ENCODE results near the gene DKK3.
"Not testable (repeated sequence)": the region's sequence is repeated elsewhere in the genome, so short reads cannot be mapped to it uniquely, and the experiment has no call there.

Gene DKK3

DNA sequence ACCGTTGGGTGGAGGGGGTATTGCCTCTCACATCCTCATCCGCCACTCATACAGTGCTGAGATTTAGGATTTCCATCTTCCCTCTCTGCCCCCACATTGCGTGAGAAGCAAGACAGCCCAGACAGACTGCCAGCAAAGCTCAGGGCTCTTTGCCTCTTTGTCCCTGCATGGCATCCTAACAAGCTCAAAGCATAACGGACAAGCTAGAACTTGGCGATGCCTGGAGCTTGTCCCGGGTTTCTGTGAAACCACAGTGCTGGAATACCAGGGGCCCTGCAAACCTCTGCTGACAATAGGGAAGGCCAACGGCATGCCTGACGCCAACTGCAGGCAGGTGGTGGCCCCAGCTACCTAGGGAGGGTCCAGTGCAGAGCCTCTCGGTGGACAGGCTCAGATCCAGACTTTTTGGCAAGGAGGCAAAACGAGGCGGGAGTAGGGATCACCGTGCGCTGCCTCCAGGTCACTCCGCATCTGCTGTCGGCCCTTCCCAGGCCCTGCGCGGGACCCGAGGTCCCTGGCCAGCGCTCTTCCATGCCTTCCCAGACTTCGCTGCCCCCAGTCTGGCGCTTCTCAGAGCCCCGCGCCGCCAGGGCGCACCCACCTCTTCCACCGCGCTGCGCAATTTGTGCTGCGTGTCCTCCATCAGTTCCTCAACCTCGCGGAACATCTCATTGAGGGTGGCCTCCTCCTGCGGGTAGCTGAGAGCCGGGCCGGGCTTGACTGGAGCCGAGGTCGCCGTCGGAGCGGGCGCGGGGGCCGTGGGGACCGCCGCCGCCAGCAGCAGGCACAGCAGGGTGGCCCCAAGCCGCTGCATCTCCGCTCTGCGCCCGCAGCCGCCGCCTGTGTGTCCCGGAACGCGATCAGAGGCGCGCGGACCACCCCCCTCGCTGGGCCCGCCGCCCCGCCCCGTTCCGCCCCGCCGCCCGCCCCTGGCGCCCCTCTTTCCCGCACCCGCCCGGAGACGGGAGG is at the start of gene DKK3:
TSS of gene DKK3 (minus strand) at position 858 of the 969 bp plus-strand sequence. CDS start at position 814, 44 bp downstream.
- no peak for DNase-seq (ENCODE audit: low read depth)

DNA sequence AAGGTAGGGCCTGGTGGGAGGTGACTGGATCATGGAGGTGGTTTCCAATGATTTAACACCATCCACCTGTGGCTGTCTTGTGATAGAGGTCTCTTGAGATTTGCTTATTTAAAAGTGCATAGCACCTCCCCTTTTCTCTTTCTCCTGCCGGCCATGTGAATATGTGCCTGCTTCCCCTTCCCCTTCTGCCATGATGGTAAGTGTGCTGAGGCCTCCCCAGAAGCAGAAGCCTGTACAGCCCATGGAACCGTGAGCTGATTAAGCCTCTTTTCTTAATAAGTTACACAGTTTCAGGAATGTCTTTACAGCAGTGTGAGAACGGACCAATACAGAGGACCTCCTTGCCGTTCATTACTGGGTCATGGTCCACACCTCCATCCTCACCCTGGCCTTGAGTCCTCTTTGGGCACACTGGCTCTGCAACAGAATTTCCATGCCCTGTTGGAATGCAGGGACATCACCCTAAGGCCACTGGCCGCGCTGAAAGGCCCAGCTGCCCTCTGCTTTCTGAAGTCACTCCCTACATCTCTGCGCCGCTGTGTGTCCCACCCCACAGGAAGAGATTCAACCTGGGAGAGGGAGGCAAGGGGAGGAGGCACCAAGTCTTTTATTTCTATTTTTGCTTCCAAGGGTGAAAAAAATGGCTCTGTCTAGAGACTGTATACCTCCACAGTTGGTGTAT is 49.0 kb upstream of the DKK3 start:
- DNase-seq (ENCODE audit: low read depth) = no peak

DNA sequence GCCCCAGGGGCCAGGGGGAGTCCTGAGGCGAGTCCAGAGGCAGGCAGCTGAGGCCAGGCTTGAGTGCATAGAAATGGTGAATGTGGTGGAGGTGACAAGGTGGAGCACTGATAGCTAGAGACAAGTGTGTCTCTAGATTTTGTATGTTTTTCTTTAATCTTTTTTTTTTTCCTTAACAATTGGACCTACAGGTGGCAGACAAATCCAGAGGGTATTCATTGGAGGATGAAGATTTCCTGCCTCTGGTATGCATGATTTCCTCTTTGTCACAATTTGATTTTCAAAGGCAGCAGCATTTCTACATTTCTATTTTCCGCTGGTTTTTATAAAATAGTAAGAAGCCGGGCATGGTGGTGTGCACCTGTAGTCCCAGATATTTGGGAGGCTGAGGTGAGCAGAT is 47.7 kb upstream of the DKK3 start:
- DNase-seq (ENCODE audit: low read depth) = no peak

DNA sequence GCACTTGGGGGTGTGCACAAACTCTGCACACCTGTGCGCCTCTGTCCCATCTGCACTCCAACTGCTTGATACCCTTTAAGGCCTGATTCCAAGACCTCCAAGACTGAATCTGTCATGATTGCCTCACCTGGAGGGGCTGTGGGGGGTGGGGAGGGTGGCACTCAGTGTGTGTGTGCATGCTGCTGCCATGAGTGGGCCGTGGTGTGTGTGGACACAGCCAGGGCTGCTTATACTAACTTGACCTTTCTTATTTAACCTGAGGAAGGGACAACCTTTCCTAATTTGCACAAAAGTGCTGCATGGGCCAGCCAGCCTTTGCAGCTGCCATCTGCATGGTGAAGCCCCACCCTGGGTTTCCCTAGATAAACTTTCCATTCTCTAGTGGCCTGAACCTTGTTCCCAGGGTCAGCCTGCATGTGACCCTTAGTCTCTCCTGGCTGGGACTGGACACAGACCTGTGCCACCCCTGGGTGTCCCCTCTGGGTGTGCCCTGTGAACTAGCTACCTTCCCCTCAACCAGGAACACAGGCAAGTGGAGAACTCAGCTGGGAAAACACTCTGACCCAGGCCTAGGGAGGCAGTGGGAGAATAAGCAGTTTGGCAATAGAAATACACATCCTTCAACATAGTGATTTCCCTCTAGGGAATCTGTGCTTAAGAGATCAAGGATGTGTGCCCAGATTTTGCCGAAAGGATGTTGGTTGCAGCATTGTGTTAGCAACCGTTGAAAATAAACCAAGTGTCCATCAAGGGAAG is 45.4 kb upstream of the DKK3 start:
- DNase-seq (ENCODE audit: low read depth) = peak; percentile 34

DNA sequence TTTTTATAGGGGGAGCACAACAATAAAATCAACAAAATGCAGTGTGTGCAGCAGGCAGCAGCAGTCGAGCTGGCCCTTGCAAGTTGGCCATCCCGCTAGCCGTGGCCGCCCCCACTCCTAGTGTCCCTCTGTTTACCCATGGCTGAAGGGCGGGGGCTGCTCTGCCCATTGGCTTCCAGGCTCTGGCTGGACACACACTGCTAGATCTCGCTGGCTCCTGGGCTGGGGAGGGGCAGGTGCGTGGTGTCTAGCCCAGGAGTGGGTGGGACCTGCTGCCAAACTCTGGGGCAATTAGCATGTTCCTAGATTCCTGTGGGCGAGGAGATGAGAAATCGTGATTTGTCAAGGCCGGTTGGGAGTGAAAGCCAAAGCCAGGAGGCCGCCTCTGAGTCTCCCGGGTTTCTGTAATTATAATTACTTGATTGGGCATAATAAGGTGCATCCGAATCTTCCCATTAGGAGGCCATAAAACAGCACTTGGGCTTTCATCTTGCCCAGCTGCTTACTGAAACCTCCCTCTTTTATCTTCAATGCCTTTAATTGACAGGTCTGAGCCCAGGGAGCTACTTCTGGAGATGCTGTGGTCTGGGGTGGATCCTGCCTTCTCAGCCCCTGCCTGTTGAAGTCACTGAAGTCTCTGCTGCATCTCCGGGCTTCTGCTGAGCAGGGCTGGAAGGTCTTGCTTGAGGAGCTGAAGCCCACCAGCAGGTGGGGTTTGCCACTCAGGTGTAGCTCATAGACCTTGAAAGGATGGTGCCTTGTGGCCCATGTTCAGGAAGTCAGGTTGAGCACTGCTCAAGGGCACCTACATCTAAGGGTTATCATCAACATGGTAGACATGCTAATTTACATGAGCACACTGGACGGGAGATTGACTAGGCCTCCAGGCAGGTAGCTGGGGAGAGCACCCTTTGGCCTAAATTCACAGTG is 44.5 kb upstream of the DKK3 start:
- no peak for DNase-seq (ENCODE audit: low read depth)

DNA sequence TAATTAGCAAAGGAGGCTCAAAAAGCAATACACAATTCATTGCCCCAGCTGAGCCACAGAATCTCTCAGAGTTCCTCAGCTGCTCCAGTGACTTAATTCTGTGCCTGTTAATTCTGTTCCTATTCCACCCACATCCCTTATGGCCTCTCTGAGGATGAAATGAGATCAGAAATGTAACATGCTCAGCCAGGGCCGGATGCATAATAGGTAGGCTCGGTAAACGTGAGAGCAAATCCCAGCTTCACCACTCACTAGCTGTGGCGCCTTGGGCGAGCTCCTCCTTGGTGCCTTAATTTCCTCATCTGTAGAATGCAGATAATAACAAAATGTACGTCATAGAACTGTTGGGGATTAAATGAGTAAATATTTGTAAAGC is 42.8 kb upstream of the DKK3 start:
- DNase-seq (ENCODE audit: low read depth) = no peak

DNA sequence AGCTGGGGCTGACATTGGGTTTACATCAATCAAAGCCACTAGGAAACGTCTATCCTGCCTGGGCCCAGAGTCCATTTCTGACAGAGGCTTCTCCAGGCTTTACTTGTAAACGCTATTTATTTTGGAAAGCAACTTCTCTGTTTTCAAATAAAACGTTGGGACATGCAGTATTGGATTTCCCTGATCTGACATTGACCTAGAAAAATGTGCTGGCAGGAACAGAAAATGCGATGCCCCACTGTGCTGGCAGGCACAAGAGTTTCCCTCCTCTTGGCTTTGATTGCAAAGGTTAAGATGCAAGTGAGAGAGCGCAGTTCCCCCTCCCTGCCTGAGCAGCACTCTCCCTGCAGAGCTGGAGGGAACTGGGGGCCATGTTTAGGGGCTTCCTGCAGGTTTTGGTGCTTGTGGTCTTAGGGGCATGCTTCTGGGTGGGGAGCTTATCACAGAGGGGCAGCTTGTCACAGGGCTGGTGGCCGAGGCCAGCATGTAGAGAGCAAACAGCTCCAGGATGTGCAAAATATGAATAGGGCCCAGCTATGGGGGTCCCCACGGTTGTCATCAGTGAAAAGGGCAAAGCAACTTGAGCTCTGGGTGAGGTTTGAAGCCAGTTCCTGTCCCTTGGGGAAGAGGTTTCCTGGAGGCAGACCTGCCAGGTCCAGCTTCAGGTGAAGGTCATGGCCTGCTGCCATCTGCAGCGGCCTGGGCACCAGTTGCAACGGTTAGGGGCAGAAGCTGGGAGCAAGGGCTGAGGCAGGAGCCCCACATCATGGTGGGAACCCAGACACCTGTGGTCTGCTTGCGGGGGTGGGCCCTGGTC is 42.3 kb upstream of the DKK3 start:
- DNase-seq (ENCODE audit: low read depth) = no peak

DNA sequence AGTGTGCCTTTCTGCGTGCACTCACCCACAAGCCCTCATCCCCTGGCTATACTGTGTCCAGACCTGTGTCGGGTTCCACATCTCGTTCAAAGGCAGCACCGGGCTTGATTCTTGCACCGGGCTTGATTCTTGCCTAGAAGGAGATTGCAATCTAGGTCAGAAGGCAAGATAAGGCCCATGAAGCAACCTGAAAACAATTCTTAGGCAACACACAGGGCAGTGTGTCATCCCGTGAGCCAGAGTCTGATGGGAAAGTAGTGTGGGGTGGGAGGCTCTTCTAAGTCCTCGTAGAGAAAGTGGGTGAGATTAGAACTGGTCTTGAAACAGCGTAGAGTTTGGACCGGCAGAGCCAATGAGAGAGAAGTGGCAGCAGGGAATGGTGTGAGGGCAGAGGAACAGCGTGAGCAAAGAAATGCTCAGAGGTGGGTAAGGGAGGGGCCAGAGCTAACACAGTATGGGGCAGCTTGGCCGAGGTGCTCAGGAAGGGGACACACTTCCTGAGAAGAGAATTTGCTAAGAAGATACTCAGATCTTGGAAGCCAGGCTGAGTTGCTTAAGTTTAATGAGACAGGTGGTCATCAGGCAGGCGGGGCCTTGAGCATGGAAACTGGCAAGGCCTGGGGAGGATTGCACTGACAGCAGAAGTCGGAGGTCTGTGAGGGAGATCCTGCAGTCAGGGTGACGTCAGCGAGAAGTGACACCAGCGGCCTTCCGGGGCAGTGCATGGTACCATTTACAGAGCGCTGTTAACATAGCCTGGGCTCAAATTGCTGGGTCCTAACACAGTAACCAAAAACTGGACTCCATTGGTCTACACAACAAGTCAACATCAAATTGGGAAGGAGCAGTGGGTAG is 40.7 kb upstream of the DKK3 start:
- peak; percentile 99 for DNase-seq (ENCODE audit: low read depth)

DNA sequence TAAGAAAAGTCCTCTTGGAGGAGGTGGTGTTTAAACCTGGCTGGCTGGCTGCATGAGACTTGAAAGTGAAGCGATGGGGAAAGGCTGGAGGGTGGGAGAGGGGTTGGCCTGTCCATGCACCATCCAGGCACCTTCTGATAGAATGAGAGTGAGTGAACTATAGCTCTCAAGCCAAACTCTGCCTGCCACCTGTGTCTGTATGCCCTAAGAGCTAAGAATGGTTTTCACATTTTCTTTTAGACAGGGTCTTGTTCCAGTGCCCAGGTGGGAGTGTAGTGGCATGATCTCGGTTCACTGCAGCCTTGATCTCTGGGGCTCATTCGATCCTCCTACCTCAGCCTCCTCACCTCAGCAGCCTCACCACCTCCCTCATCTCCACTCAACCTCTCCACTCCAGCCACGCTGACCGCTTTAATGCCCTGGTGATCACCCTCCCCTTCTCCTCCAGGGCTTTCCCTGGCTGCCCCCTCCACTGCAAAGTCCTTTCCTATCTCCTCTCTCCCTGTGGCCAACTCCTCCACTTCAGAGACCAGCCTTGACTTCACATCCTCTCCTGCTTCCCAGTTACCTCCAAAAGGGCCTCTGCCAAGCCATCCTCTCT is 38.3 kb upstream of the DKK3 start:
- DNase-seq (ENCODE audit: low read depth) = no peak

DNA sequence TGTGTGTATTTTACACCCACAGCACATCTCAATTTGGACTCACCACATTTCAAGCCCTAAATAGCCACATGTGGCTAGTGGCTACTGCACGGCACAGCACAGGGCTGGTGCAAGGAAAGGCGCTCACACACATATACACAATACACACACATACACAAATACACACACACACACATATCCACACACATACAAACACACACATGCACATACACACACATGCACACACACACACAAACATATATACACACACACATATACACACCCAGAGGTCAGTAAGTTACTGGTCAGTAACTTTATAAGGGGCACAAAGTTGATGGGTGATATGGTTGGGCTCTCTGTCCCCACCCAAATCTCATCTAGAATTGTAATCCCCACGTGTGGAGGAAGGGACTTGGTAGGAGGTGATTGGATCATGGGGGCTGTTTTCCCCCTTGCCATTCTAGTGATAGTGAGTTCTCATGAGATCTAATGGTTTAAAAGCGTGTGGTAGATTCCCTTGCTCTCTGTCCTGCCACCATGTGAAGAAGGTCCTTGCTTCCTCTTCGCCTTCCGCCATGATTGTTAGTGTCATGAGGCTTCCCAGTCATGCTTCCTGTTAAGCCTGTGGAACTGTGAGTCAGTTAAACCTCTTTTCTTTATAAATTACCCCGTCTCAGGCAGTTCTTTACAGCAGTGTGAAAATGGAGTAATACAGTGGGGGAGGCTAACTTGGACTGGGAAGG is 37.6 kb upstream of the DKK3 start:
- peak; percentile 74 for DNase-seq (ENCODE audit: low read depth)

DNA sequence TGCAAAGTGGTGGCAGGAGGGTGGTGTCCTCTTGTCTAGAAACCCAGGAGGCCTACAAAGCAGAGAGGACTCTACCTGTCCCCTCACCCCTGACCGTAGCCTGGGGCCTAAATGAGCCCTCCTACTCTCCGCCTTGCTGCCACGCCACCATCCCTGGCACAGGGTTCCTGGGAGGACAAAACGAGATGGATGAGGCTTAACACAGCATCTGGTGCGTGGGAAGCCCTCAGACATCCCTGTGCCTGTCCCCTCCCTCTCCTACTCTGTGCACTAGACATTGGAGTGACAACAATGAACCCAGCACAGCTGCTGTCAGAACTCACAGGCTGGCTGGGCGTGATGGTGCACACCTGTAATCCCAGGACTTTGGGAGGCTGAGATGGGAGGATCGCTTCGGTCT is 36.4 kb upstream of the DKK3 start:
- DNase-seq (ENCODE audit: low read depth) = no peak

DNA sequence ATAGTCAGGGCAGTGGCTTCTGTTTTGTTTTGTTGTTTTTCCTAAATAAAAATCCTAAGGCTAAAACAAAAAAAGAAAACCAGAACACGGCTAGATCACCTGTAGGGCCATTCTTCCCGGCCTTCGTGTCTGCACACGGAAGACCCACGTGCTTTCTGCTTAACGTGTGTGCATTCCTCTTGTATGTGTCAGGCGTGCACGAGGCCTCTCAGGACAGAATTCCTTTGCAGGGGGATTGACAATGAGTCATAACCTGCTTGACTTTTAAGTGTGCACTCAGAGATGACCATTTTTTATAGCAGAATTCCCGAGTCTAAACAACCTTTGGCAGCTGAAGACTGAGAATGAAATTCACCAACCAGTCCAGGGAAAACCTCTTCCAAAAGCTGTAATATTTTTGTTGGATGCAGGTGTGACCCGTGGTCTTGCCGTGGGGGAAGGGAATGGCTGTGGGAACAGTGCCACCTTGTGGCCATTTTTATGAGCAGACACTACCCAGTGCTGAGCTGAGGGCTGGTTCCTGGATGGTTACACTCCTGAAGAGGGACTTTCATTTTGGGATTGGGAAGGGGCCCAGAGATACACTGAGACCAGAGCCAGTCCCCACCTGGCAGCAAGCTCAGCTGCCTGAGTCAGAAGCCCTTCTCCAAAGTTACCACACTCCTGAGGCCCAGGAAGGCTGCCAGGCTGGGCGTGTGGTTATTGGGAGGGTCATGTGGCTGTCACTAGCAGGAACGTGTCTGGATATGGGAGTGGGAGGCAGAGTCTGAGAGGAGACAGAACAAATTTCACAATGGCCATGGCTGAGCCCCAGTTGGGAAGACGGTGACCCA is 35.7 kb upstream of the DKK3 start:
- peak; percentile 95 for DNase-seq (ENCODE audit: low read depth)

DNA sequence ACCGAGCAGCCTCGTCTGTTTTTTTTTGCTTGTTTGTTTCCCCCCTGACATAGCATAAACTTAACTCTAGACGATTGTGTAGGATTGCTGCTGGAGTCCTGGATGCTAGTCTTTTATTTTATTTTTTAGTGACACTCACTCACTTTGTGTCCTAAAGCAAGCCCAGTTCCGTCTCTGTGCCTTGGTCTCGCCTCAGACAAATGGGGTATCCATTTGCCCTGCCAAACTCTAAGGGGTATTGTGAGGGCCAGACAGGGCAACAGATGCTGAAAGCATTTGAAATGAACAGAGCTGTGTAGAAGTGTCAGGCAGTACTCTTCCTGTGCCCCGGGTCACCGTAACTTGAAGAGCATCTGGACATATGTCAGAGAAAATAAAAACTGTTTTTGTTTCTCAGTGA is 34.8 kb upstream of the DKK3 start:
- no peak for DNase-seq (ENCODE audit: low read depth)

DNA sequence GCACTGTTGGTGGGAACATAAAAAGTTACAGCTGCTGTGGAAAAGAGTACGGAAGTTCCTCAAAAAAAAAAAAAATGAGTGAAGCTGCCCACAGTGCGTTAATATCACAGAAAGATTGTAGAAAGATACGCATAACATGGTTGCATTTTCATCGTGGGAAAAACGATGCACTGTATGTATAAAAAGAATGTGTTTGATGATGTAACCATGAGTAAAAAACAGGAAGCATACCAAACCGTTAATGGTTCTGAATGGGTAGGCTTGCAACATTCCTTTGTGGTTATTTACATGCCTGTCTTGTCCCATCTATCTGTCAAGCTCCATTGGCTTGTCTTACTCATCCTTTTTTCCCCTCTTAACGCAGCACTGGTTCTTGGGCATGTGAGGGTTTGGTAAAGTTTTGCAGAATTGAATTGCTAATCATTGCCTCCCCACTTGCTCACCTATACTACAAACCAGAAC is 33.8 kb upstream of the DKK3 start:
- DNase-seq (ENCODE audit: low read depth) = peak; percentile 99

DNA sequence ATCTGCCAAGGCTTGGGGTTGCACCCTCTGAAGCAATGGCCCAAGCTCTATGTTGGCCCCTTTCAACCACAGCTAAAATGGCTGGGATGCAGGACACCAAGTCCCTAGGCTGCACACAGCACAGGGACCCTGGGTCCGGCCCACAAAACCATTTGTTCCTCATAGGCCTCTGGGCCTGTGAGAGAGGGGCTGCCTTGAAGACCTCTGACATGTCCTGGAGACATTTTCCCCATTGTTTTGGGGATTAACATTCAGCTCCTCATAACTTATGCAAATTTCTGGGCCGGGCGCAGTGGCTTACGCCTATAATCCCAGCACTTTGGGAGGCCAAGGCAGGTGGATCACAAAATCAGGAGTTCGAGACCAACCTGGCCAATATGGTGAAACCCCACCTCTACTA is 32.3 kb upstream of the DKK3 start:
- DNase-seq (ENCODE audit: low read depth) = not testable (repeated sequence)

DNA sequence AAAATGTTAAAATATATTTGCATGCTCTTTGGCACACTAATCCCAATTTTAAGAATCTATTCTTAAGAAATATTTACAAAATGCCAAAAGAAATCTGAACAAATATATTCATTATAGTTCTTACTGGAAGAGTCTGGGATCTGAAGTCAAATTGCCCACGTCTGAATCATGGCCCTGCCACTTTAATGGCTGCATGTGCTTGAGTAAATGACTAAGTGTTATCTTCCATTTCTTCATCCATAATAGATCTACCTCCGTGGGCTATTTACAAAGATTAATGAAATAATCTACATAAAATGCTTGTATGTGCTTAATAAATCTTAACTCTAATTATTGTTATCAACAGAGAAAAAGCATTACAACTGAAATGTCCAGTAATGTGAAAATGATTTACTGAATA is 24.5 kb upstream of the DKK3 start:
- DNase-seq (ENCODE audit: low read depth) = peak; percentile 16

DNA sequence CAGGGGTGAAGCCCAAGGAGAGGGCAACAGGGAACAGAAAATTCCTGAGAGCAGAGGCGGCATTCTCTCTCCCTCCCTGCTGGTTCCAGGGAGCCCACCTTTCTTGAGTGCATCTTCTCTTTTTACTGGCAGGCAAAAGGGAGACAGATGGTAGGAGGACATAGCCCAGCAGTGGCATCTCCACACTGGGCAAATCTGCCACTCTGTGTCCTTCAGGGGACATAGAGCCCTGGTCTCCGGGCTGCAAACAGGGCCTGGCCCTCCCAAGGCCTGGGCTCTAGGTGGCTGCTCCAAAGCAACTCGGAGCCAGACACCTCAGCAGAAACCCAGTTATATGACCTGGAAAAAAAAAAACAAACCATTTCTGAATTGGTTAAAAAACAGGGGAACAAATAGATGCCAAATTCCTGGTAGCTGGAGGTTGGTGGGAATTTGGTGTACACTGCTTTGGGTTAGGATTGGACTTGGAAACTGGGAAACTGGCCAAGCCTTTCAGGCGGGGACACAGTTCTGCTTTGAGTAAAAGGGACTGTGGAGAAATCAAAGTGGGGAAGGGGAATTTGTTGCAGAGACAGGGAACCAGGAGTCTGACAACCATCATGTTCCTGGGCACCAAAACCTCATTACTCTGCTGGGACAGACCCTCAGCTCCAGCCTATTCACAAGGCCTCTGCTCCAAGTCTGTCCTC is 23.6 kb upstream of the DKK3 start:
- DNase-seq (ENCODE audit: low read depth) = no peak
